Loucy (cell line): ENCODE data around the gene LAMA4.

Experiments used
- EZH2phosphoT487 ChIP-seq: fragments of 200-600 bp; IDR thresholded peaks from 2 replicates; pipeline ENCODE4 v1.6.1; 2018; ENCODE audit warnings: antibody characterized with exemption, mild to moderate bottlenecking, moderate library complexity, borderline replicate concordance
- TF ChIP-seq, protein P1 (sequence below): fragments of 200-600 bp; sonication (generic); conservative IDR thresholded peaks from 2 replicates; pipeline ENCODE4 v1.5.1; 2014; ENCODE audit warnings: mild to moderate bottlenecking, antibody characterized with exemption, low read length

DNA sequence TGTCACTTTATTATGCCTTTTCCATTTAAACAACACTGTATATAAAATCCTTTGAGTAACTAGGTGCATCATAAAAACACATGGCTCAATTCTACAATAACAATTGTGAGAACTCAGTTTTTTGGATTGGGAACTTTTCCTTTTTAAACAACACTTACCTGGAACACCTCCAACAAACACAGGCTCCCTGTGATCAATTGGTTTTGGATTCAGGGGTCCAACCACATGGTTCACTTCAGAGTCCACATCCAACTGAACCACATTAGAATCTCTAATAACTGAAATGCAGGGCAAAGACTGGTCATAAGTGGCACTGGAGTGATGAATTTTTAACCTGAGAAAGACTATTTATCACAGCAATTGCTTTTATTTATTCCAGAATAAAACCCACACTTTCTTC is 140.4 kb downstream of the LAMA4 start:
- TF ChIP-seq, protein P1, sequence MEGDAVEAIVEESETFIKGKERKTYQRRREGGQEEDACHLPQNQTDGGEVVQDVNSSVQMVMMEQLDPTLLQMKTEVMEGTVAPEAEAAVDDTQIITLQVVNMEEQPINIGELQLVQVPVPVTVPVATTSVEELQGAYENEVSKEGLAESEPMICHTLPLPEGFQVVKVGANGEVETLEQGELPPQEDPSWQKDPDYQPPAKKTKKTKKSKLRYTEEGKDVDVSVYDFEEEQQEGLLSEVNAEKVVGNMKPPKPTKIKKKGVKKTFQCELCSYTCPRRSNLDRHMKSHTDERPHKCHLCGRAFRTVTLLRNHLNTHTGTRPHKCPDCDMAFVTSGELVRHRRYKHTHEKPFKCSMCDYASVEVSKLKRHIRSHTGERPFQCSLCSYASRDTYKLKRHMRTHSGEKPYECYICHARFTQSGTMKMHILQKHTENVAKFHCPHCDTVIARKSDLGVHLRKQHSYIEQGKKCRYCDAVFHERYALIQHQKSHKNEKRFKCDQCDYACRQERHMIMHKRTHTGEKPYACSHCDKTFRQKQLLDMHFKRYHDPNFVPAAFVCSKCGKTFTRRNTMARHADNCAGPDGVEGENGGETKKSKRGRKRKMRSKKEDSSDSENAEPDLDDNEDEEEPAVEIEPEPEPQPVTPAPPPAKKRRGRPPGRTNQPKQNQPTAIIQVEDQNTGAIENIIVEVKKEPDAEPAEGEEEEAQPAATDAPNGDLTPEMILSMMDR, result no peak
- no peak for TF ChIP-seq EZH2phosphoT487
